ENCODE measurements around the gene ZNF536.

The ZNF536 gene

DNA sequence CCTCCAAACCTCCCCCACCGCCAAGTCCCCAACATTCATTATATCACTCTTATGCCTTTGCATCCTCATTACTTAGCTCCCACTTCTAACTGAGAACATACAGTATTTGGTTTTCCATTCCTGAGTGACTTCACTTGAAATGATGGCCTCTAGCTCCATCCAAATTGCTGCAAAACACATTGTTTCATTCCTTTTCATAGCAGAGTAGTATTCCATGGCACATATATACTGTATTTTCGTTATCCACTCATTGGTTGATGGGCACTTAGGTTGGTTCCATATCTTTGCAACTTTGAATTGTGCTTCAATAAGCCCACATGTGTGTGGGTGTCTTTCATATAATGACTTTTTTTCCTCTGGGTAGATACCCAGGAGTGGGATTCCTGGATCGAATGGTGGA lies 233.1 kb downstream of the ZNF536 start:
- no peak overlapping the region for H3K4me3 Mint-ChIP-seq
- DNase-seq (ENCODE audit: low spot score in 2 of 2) (no peak), ATAC-seq (replicated peaks; ENCODE audit: extremely low read depth, poor library complexity, severe bottlenecking) (no peak)
- H3K36me3 Mint-ChIP-seq (ENCODE audit: insufficient read depth), result no peaks in the 10 kb centered on the region
- no peak overlapping the region for H3K27ac Mint-ChIP-seq (ENCODE audit: low read depth)
- no peaks in the 10 kb centered on the region for H3K4me1 Mint-ChIP-seq
- H3K27me3 Mint-ChIP-seq, result peaks cover 11% of the 10 kb centered on the region
- no peaks in the 10 kb centered on the region for H3K9me3 Mint-ChIP-seq

DNA sequence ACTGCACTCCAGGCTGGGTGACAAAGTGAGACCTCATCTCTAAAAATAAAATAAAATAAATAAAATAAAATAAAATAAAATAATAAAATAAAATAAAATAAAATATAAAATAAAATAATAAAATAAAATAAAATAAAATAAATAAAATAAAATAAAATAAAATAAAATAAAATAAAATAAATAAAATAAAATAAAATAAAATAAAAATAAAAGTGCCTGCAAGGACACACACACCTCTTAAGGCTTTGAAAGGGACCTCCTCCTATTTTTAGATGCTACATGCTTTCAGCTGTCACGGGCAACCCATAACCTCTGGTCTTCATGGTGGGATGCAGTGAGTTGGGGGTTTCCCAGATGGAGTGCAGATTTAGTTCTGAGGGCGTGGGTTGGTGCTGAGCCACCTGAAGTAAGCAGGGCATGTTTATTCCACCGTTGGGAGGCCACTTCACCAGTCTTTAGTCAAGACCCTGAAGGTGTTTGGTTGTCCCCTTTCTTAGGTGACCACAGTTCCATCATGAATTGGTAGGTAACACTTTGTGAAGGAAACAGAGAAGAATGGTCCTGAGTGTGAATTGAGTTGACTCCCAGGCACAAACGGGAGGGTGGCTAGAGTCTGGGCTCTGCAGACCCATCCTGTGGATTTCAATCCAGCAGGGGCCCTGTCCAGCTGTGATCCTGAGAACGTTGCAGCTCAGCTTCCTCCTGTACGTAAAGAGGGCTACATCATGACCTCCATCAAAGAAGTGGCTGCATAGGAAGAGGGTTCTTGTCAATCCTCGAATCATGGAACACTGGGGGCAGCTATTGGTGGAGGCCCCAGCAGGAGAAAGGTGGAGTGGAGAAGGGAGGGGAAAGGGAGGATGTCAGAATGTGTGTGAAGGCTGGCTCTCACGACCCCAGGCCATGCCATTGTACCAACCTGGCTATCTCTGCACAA lies 234.2 kb downstream of the ZNF536 start:
- no peak for ATAC-seq (replicated peaks; ENCODE audit: extremely low read depth, poor library complexity, severe bottlenecking)
- H3K9me3 Mint-ChIP-seq, result no peaks in the 10 kb centered on the region
- no peak overlapping the region for H3K27ac Mint-ChIP-seq (ENCODE audit: low read depth)

More for the DNA sequence above, 234.2 kb downstream of the ZNF536 start:
- Mint-ChIP-seq H3K27me3 (peaks cover 11% of the 10 kb centered on the region), H3K4me1 (no peaks in the 10 kb centered on the region), H3K4me3 (no peak overlapping the region), H3K36me3 (ENCODE audit: insufficient read depth) (no peaks in the 10 kb centered on the region)
- no peak for DNase-seq (ENCODE audit: low spot score in 2 of 2)
